Neural progenitor cell (in vitro differentiated cells): ENCODE data around the gene CHAF1A. TPM values are rescaled to one million over a fixed set of nuclear protein-coding genes. Genes with fewer than 3 reads are reported as not detected.
A peak's percentile ranks its signal among the peaks of the same experiment; 100 is the strongest.

Source experiments
- DNase-seq: peaks from one replicate; pipeline ENCODE4 v3.0.0-alpha.2; 2016; ENCODE audit warnings: low spot score
- H2AFZ ChIP-seq: fragments of 200-600 bp; sonication (generic); replicated peaks from 2 replicates; pipeline ENCODE4 v1.6.1; 2016; ENCODE audit warnings: antibody characterized with exemption
- H3F3A ChIP-seq: fragments of 200-600 bp; sonication (generic); 2 replicates; pipeline ENCODE4 v1.6.1; 2016; ENCODE audit warnings: antibody characterized with exemption, low read depth
- H3K27ac ChIP-seq: fragments of 200-600 bp; sonication (generic); 2 replicates; pipeline ENCODE4 v1.5.1; 2016; ENCODE audit warnings: mild to moderate bottlenecking
- H3K27me3 ChIP-seq: fragments of 200-600 bp; sonication (generic); 2 replicates; pipeline ENCODE4 v1.6.1; 2016; ENCODE audit warnings: mild to moderate bottlenecking, moderate library complexity
- H3K36me3 ChIP-seq: fragments of 200-600 bp; sonication (generic); 2 replicates; pipeline ENCODE4 v1.5.1; 2016
- H3K4me1 ChIP-seq: fragments of 200-600 bp; sonication (generic); 2 replicates; pipeline ENCODE4 v1.6.1; 2016; ENCODE audit warnings: mixed run types
- H3K4me2 ChIP-seq: fragments of 200-600 bp; sonication (generic); 2 replicates; pipeline ENCODE4 v1.6.1; 2016
- H3K4me3 ChIP-seq: fragments of 200-600 bp; sonication (generic); 2 replicates; pipeline ENCODE4 v1.5.1; 2016
- H3K79me2 ChIP-seq: fragments of 200-600 bp; sonication (generic); 2 replicates; pipeline ENCODE4 v1.6.1; 2016; ENCODE audit warnings: low read depth
- H3K9ac ChIP-seq: fragments of 200-600 bp; sonication (generic); 2 replicates; pipeline ENCODE4 v1.6.1; 2016
- H3K9me3 ChIP-seq: fragments of 200-600 bp; sonication (generic); 2 replicates; pipeline ENCODE4 v1.5.1; 2016; ENCODE audit warnings: low read depth
- H4K20me1 ChIP-seq: fragments of 200-600 bp; sonication (generic); 2 replicates; pipeline ENCODE4 v1.6.1; 2016; ENCODE audit warnings: low read depth
- H3K27ac Mint-ChIP-seq: 3 replicates; pipeline ENCODE4 v1.8.0; 2021; ENCODE audit warnings: mixed read lengths
- H3K27me3 Mint-ChIP-seq: 2 replicates; pipeline ENCODE4 v1.8.0; 2022; ENCODE audit warnings: low read depth, mild to moderate bottlenecking, inconsistent platforms, moderate library complexity, mixed read lengths; ENCODE audit not compliant: insufficient read depth
- H3K36me3 Mint-ChIP-seq: 3 replicates; pipeline ENCODE4 v1.8.0; 2021; ENCODE audit warnings: mixed read lengths
- H3K4me1 Mint-ChIP-seq: 3 replicates; pipeline ENCODE4 v1.8.0; 2021; ENCODE audit warnings: mixed read lengths
- H3K4me3 Mint-ChIP-seq: 3 replicates; pipeline ENCODE4 v1.8.0; 2021; ENCODE audit warnings: mild to moderate bottlenecking, moderate library complexity, mixed read lengths
- H3K9me3 Mint-ChIP-seq: 3 replicates; pipeline ENCODE4 v1.8.0; 2020; ENCODE audit warnings: mixed read lengths
- EZH2 ChIP-seq: fragments of 200-600 bp; sonication (generic); IDR thresholded peaks from 2 replicates; pipeline ENCODE4 v1.6.1; 2017; ENCODE audit warnings: antibody characterized with exemption, mild to moderate bottlenecking, moderate library complexity
- EZH2phosphoT487 ChIP-seq: fragments of 200-600 bp; sonication (generic); IDR thresholded peaks from 2 replicates; pipeline ENCODE4 v1.6.1; 2017; ENCODE audit warnings: antibody characterized with exemption
- total RNA-seq: library from RNA; depleted of rRNA; stranded (reverse); fragments of >200 nt; gene quantifications from 2 replicates; pipeline ENCODE4 v1.2.3, GENCODE V29; 2015; ENCODE audit warnings: low replicate concordance
- TF ChIP-seq, protein P1 (sequence below): fragments of 200-600 bp; sonication (generic); IDR thresholded peaks from 2 replicates; pipeline ENCODE4 v1.5.1; 2017; ENCODE audit warnings: antibody characterized with exemption, mild to moderate bottlenecking

The CHAF1A gene
- total RNA-seq, 1 donor from 2014 or later = 37.5 TPM

- peak overlapping the region; percentile 43 for H3K4me3 Mint-ChIP-seq
- peaks cover 94% of the 10 kb centered on the region for H4K20me1 ChIP-seq
These were observed 27.0 kb upstream of the CHAF1A start for GRCh38 chr19:4375164-4376027.

GRCh38 chr19:4376028-4376670 lies 26.3 kb upstream of the CHAF1A start:
- Histone ChIP-seq H3K4me1 (peaks cover 23% of the 10 kb centered on the region), H3F3A (peaks cover 16% of the 10 kb centered on the region), H3K27ac (peak overlapping the region; percentile 39), H3K4me2 (no peak overlapping the region), H3K36me3 (no peaks in the 10 kb centered on the region), H3K4me3 (no peak overlapping the region), H3K9ac (no peak overlapping the region), H2AFZ (no peak overlapping the region), H3K27me3 (no peaks in the 10 kb centered on the region), H3K79me2 (peaks cover 50% of the 10 kb centered on the region), H3K9me3 (no peaks in the 10 kb centered on the region), H4K20me1 (peaks cover 91% of the 10 kb centered on the region)
- peak overlapping the region; percentile 94 for H3K27ac Mint-ChIP-seq
- peaks cover 43% of the 10 kb centered on the region for H3K4me1 Mint-ChIP-seq
- peaks cover 5% of the 10 kb centered on the region for H3K27me3 Mint-ChIP-seq
- DNase-seq = no peak
- H3K9me3 Mint-ChIP-seq = no peaks in the 10 kb centered on the region
- H3K4me3 Mint-ChIP-seq = peak overlapping the region; percentile 43
- TF ChIP-seq, protein P1, sequence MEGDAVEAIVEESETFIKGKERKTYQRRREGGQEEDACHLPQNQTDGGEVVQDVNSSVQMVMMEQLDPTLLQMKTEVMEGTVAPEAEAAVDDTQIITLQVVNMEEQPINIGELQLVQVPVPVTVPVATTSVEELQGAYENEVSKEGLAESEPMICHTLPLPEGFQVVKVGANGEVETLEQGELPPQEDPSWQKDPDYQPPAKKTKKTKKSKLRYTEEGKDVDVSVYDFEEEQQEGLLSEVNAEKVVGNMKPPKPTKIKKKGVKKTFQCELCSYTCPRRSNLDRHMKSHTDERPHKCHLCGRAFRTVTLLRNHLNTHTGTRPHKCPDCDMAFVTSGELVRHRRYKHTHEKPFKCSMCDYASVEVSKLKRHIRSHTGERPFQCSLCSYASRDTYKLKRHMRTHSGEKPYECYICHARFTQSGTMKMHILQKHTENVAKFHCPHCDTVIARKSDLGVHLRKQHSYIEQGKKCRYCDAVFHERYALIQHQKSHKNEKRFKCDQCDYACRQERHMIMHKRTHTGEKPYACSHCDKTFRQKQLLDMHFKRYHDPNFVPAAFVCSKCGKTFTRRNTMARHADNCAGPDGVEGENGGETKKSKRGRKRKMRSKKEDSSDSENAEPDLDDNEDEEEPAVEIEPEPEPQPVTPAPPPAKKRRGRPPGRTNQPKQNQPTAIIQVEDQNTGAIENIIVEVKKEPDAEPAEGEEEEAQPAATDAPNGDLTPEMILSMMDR = no peak
- no peak for TF ChIP-seq EZH2
- no peak for TF ChIP-seq EZH2phosphoT487
- peaks cover 2% of the 10 kb centered on the region for H3K36me3 Mint-ChIP-seq

More at GRCh38 chr19:4375164-4376027, 27.0 kb upstream of the CHAF1A start:
- Histone ChIP-seq H3K9ac (no peak overlapping the region), H3K4me2 (no peak overlapping the region), H3K4me3 (no peak overlapping the region), H2AFZ (no peak overlapping the region), H3K36me3 (no peaks in the 10 kb centered on the region), H3K9me3 (no peaks in the 10 kb centered on the region), H3F3A (peaks cover 17% of the 10 kb centered on the region), H3K27ac (no peak overlapping the region), H3K79me2 (peaks cover 50% of the 10 kb centered on the region), H3K4me1 (peaks cover 23% of the 10 kb centered on the region), H3K27me3 (no peaks in the 10 kb centered on the region)
- H3K36me3 Mint-ChIP-seq = peaks cover 2% of the 10 kb centered on the region
- no peaks in the 10 kb centered on the region for H3K9me3 Mint-ChIP-seq
- TF ChIP-seq EZH2phosphoT487 = no peak
- TF ChIP-seq EZH2 = no peak
- TF ChIP-seq, protein P1 = peak; percentile 57
- peaks cover 5% of the 10 kb centered on the region for H3K27me3 Mint-ChIP-seq
- peak; percentile 74 for DNase-seq
- peak overlapping the region; percentile 94 for H3K27ac Mint-ChIP-seq
- H3K4me1 Mint-ChIP-seq = peaks cover 45% of the 10 kb centered on the region

- TF ChIP-seq, protein P1 = no peak
- TF ChIP-seq EZH2 (no peak), EZH2phosphoT487 (no peak)
- Histone ChIP-seq H3F3A (peaks cover 13% of the 10 kb centered on the region), H3K27ac (peak overlapping the region; percentile 39), H4K20me1 (peaks cover 86% of the 10 kb centered on the region), H3K9ac (no peak overlapping the region), H3K4me1 (peaks cover 23% of the 10 kb centered on the region), H3K79me2 (peaks cover 49% of the 10 kb centered on the region), H3K27me3 (no peaks in the 10 kb centered on the region), H2AFZ (no peak overlapping the region), H3K4me2 (peak overlapping the region; percentile 27), H3K36me3 (no peaks in the 10 kb centered on the region), H3K9me3 (no peaks in the 10 kb centered on the region), H3K4me3 (no peak overlapping the region)
- H3K36me3 Mint-ChIP-seq = peaks cover 2% of the 10 kb centered on the region
- H3K27me3 Mint-ChIP-seq = peaks cover 5% of the 10 kb centered on the region
- H3K27ac Mint-ChIP-seq = peak overlapping the region; percentile 93
- no peak overlapping the region for H3K4me3 Mint-ChIP-seq
- DNase-seq = no peak
- H3K4me1 Mint-ChIP-seq = peaks cover 43% of the 10 kb centered on the region
- no peaks in the 10 kb centered on the region for H3K9me3 Mint-ChIP-seq
These were observed 25.8 kb upstream of the CHAF1A start for GRCh38 chr19:4376671-4376990.
